GM04504 (cell line): ENCODE measurements around the gene SDK1.
"Not testable (repeated sequence)": the region's sequence is repeated elsewhere in the genome, so short reads cannot be mapped to it uniquely, and the experiment has no call there.

Experiments used
- DNase-seq: peaks from one replicate; pipeline ENCODE4 v3.0.0-alpha.2; 2012; ENCODE audit warnings: low read depth

Gene SDK1

GRCh38 chr7:3955751-3956696 is 655.0 kb downstream of the SDK1 start:
- DNase-seq = no peak

- DNase-seq = no peak
Measured at GRCh38 chr7:3956949-3957348, 655.9 kb downstream of the SDK1 start.

- no peak for DNase-seq
Measured at GRCh38 chr7:3957472-3958108, 656.5 kb downstream of the SDK1 start.

GRCh38 chr7:3958109-3958483 is 657.0 kb downstream of the SDK1 start:
- no peak for DNase-seq

GRCh38 chr7:3959364-3959763 is 658.3 kb downstream of the SDK1 start:
- no peak for DNase-seq

- DNase-seq = no peak
Measured at GRCh38 chr7:3960050-3960763, 659.2 kb downstream of the SDK1 start.

- no peak for DNase-seq
Measured at GRCh38 chr7:3960942-3961341, 659.9 kb downstream of the SDK1 start.

GRCh38 chr7:3961857-3962503 is 660.9 kb downstream of the SDK1 start:
- no peak for DNase-seq

GRCh38 chr7:3963768-3964167 is 662.7 kb downstream of the SDK1 start:
- DNase-seq = not testable (repeated sequence)

- DNase-seq = no peak
Measured at GRCh38 chr7:3964980-3965606, 664.0 kb downstream of the SDK1 start.

GRCh38 chr7:3965794-3966395 is 664.8 kb downstream of the SDK1 start:
- DNase-seq = no peak

GRCh38 chr7:3968234-3968633 is 667.2 kb downstream of the SDK1 start:
- no peak for DNase-seq

GRCh38 chr7:3969286-3969685 is 668.2 kb downstream of the SDK1 start:
- DNase-seq = no peak

GRCh38 chr7:3971323-3971722 is 670.3 kb downstream of the SDK1 start:
- no peak for DNase-seq

- DNase-seq = no peak
Measured at GRCh38 chr7:3973264-3973663, 672.2 kb downstream of the SDK1 start.

GRCh38 chr7:3974329-3974728 is 673.3 kb downstream of the SDK1 start:
- no peak for DNase-seq

- no peak for DNase-seq
Measured at GRCh38 chr7:3975371-3975770, 674.3 kb downstream of the SDK1 start.

GRCh38 chr7:3977391-3977790 is 676.3 kb downstream of the SDK1 start:
- no peak for DNase-seq

GRCh38 chr7:3978839-3979238 is 677.8 kb downstream of the SDK1 start:
- no peak for DNase-seq

- DNase-seq = no peak
Measured at GRCh38 chr7:3979611-3980299, 678.7 kb downstream of the SDK1 start.

- DNase-seq = no peak
Measured at GRCh38 chr7:3980300-3980643, 679.2 kb downstream of the SDK1 start.
